ENCODE results near the gene SPDYE8.
"Not testable (repeated sequence)": the region's sequence is repeated elsewhere in the genome, so short reads cannot be mapped to it uniquely, and the experiment has no call there.

SPDYE8 gene

GRCh38 chr7:73029666-73030065 lies at the start of gene SPDYE8:
Gene SPDYE8, minus strand, starts transcription at chr7:73029766. Its CDS starts 1,800 bp downstream, at chr7:73027966.
- not testable (repeated sequence) for DNase-seq

GRCh38 chr7:73057811-73058210 lies 28.2 kb upstream of the SPDYE8 start, which contains the start of gene SPDYE11:
Gene SPDYE11, minus strand, starts transcription at chr7:73057911. Its CDS starts 1,800 bp downstream, at chr7:73056111.
- not testable (repeated sequence) for DNase-seq

GRCh38 chr7:73006491-73006890 lies 23.1 kb downstream of the SPDYE8 start:
- DNase-seq = not testable (repeated sequence)

- peak; percentile 82 for DNase-seq
Observed at GRCh38 chr7:73005693-73006447, 23.7 kb downstream of the SPDYE8 start.

- peak; percentile 68 for DNase-seq
Observed at GRCh38 chr7:73005356-73005692, 24.2 kb downstream of the SPDYE8 start.

- DNase-seq = not testable (repeated sequence)
Observed at GRCh38 chr7:72997887-72998468, 31.6 kb downstream of the SPDYE8 start.

GRCh38 chr7:72997447-72997846 lies 32.1 kb downstream of the SPDYE8 start:
- DNase-seq = not testable (repeated sequence)

GRCh38 chr7:72995484-72995883 lies 34.1 kb downstream of the SPDYE8 start:
- not testable (repeated sequence) for DNase-seq

- not testable (repeated sequence) for DNase-seq
Observed at GRCh38 chr7:72990146-72990913, 39.2 kb downstream of the SPDYE8 start.

- not testable (repeated sequence) for DNase-seq
Observed at GRCh38 chr7:72982084-72982483, 47.5 kb downstream of the SPDYE8 start.

GRCh38 chr7:72980382-72980781 lies 49.2 kb downstream of the SPDYE8 start:
- not testable (repeated sequence) for DNase-seq

GRCh38 chr7:72976434-72976833 lies 53.1 kb downstream of the SPDYE8 start:
- not testable (repeated sequence) for DNase-seq

GRCh38 chr7:72975656-72976286 lies 53.8 kb downstream of the SPDYE8 start:
- DNase-seq = not testable (repeated sequence)

- DNase-seq = not testable (repeated sequence)
Observed at GRCh38 chr7:72974781-72975180, 54.8 kb downstream of the SPDYE8 start.

GRCh38 chr7:72971505-72971904 lies 58.1 kb downstream of the SPDYE8 start:
- not testable (repeated sequence) for DNase-seq
